Cardiac fibroblast (primary cell): Measurements from ENCODE around the gene C17orf75.

Experiments used
- DNase-seq, 2 donors: peaks; one replicate each; pipeline versions ENCODE4 v3.0.0 to v3.0.0-alpha.2; 2010; ENCODE audit warnings: low read depth in 2 of 2
- H3K4me3 ChIP-seq, 2 donors: replicated peaks in 1 of 2; 1 replicate in 1 of 2; 2 replicates in 1 of 2; pipeline ENCODE4 v1.5.1; 2011; ENCODE audit warnings: low read depth in 2 of 2, low read length in 2 of 2, mild to moderate bottlenecking in 2 of 2, moderate library complexity in 1 of 2
- CTCF ChIP-seq: IDR thresholded peaks from one replicate; pipeline ENCODE4 v1.5.1; 2011; ENCODE audit warnings: low read depth, mild to moderate bottlenecking, low read length, inconsistent platforms

Gene C17orf75

GRCh38 chr17:32298721-32299579 is 43.0 kb downstream of the C17orf75 start:
- no peak for TF ChIP-seq CTCF
- no peak overlapping the region for H3K4me3 ChIP-seq
- DNase-seq: no peak

GRCh38 chr17:32298298-32298697 is 43.7 kb downstream of the C17orf75 start:
- DNase-seq: no peak
- no peak for TF ChIP-seq CTCF
- no peak overlapping the region for H3K4me3 ChIP-seq

- DNase-seq: no peak
- TF ChIP-seq CTCF: no peak
- no peak overlapping the region for H3K4me3 ChIP-seq
Observed at GRCh38 chr17:32297860-32298259, 44.1 kb downstream of the C17orf75 start.

- no peak for DNase-seq
- no peak overlapping the region for H3K4me3 ChIP-seq
- no peak for TF ChIP-seq CTCF
Observed at GRCh38 chr17:32297424-32297823, 44.5 kb downstream of the C17orf75 start.

GRCh38 chr17:32292094-32292493 is 49.9 kb downstream of the C17orf75 start:
- H3K4me3 ChIP-seq: no peak overlapping the region
- no peak for TF ChIP-seq CTCF
- no peak for DNase-seq

- no peak overlapping the region for H3K4me3 ChIP-seq
- DNase-seq: no peak
- TF ChIP-seq CTCF: no peak
Observed at GRCh38 chr17:32289471-32290070, 52.4 kb downstream of the C17orf75 start.

- no peak overlapping the region for H3K4me3 ChIP-seq
- TF ChIP-seq CTCF: no peak
- no peak for DNase-seq
Observed at GRCh38 chr17:32288615-32289014, 53.4 kb downstream of the C17orf75 start.
